NCI-H748 treated with DMSO at 0.1 percent for 48 hours (cell line): ENCODE data around the gene KRT8.
"Not testable (repeated sequence)": the region's sequence is repeated elsewhere in the genome, so short reads cannot be mapped to it uniquely, and the experiment has no call there.

ENCODE experiments used
- DNase-seq: peaks from one replicate; lab custom pipeline; 2025; lab: John Stamatoyannopoulos, UW

Gene KRT8

GRCh38 chr12:52901715-52902541 lies 2.9 kb downstream of the KRT8 start:
- no peak for DNase-seq

- peak; percentile 95 for DNase-seq
Observed at GRCh38 chr12:52900896-52901714, 3.8 kb downstream of the KRT8 start.

GRCh38 chr12:52900166-52900895 lies 4.5 kb downstream of the KRT8 start:
- DNase-seq: no peak

- DNase-seq: no peak
Observed at GRCh38 chr12:52899338-52900035, 5.4 kb downstream of the KRT8 start.

GRCh38 chr12:52896190-52897100 lies 8.4 kb downstream of the KRT8 start:
- no peak for DNase-seq

- no peak for DNase-seq
Observed at GRCh38 chr12:52895726-52896189, 9.1 kb downstream of the KRT8 start.

- no peak for DNase-seq
Observed at GRCh38 chr12:52892974-52893373, 11.9 kb downstream of the KRT8 start.

GRCh38 chr12:52892207-52892852 lies 12.5 kb downstream of the KRT8 start:
- no peak for DNase-seq

GRCh38 chr12:52891044-52891443 lies 13.8 kb downstream of the KRT8 start:
- no peak for DNase-seq

GRCh38 chr12:52890417-52890816 lies 14.5 kb downstream of the KRT8 start:
- DNase-seq: no peak

- peak; percentile 30 for DNase-seq
Observed at GRCh38 chr12:52884526-52885293, 20.2 kb downstream of the KRT8 start.

GRCh38 chr12:52880499-52880898 lies 24.4 kb downstream of the KRT8 start:
- DNase-seq: not testable (repeated sequence)

- peak; percentile 76 for DNase-seq
Observed at GRCh38 chr12:52879394-52880351, 25.2 kb downstream of the KRT8 start.

- no peak for DNase-seq
Observed at GRCh38 chr12:52878507-52879393, 26.1 kb downstream of the KRT8 start.

- no peak for DNase-seq
Observed at GRCh38 chr12:52877242-52877641, 27.6 kb downstream of the KRT8 start.

- DNase-seq: no peak
Observed at GRCh38 chr12:52876372-52876771, 28.5 kb downstream of the KRT8 start.
